WERI-Rb-1 (cell line): ENCODE data around the gene TOR1B.
"Not testable (repeated sequence)": the region's sequence is repeated elsewhere in the genome, so short reads cannot be mapped to it uniquely, and the experiment has no call there.

Source experiments
- DNase-seq: peaks from one replicate; pipeline ENCODE4 v3.0.0-alpha.2; 2020
- H3K27ac ChIP-seq: fragments of 250-450 bp; sonication (Bioruptor Pico); 2 replicates; pipeline ENCODE4 v1.5.1; 2020; ENCODE audit warnings: mild to moderate bottlenecking, moderate library complexity
- H3K27me3 ChIP-seq: fragments of 250-450 bp; sonication (Bioruptor Pico); 2 replicates; pipeline ENCODE4 v1.5.1; 2021; ENCODE audit warnings: mild to moderate bottlenecking, low read depth, moderate library complexity; ENCODE audit not compliant: insufficient read depth, severe bottlenecking
- H3K36me3 ChIP-seq: fragments of 250-450 bp; sonication (Bioruptor Pico); 2 replicates; pipeline ENCODE4 v1.5.1; 2020; ENCODE audit warnings: mild to moderate bottlenecking, moderate library complexity
- H3K4me3 ChIP-seq: 2 replicates; pipeline ENCODE4 v1.5.1; 2011; ENCODE audit warnings: low read depth, mild to moderate bottlenecking, control low read depth, low read length
- H3K9me3 ChIP-seq: fragments of 250-450 bp; sonication (Bioruptor Pico); 2 replicates; pipeline ENCODE4 v1.5.1; 2021; ENCODE audit warnings: mild to moderate bottlenecking, moderate library complexity; ENCODE audit not compliant: severe bottlenecking
- CTCF ChIP-seq: IDR thresholded peaks from 2 replicates; pipeline ENCODE4 v1.5.1; 2011; ENCODE audit warnings: low read depth, mild to moderate bottlenecking, control low read depth, inconsistent platforms, low read length

TOR1B gene

DNA sequence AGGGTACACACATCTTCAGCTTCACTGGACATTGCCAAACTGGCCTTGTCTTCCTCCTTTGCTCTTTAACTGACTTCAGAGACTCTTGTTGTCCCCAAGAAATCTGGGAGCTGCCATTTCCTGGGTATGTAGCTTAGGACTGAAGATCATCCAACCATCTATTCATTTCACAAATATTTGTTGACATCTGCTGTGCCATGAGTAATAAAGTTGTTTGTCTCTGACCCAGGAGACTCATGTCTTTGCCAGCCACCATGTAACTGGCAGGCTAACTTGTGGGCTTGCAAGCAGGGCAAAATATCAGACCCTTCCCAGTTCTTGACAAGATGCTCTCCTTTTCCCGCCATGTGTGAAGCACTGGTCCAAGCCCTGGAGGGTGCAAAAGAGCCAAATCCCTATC lies 17.1 kb upstream of the TOR1B start:
- no peak for TF ChIP-seq CTCF
- H3K4me3 ChIP-seq, result no peak overlapping the region
- H3K27me3 ChIP-seq, result no peaks in the 10 kb centered on the region
- no peaks in the 10 kb centered on the region for H3K9me3 ChIP-seq
- no peak overlapping the region for H3K27ac ChIP-seq
- no peak for DNase-seq
- H3K36me3 ChIP-seq, result no peaks in the 10 kb centered on the region

- DNase-seq, result no peak
- no peak overlapping the region for H3K27ac ChIP-seq
Observed at GRCh38 chr9:129786481-129786880, 16.5 kb upstream of the TOR1B start.

DNA sequence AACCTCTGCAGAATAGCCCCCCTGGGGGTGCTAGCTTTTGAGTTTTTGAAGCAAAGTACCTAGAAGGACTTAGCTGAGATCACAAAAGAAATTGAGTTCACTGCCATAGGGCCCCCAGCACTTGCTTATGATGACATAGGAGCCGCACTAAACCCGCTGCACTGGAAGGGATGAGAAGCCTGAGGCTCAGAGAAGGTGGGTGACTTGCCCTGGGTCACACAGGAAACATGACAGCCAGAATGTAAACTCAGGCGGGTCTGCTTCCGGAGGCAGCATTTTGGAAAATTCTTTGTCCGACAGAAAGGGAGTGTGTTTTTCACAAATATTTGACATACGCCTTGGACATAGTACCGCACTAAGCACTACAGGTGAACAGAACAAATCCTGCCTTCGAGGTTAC lies 8.4 kb upstream of the TOR1B start:
- DNase-seq, result no peak
- Histone ChIP-seq H3K4me3 (no peak overlapping the region), H3K27ac (no peak overlapping the region), H3K27me3 (no peaks in the 10 kb centered on the region), H3K9me3 (no peaks in the 10 kb centered on the region), H3K36me3 (no peaks in the 10 kb centered on the region)
- no peak for TF ChIP-seq CTCF

More at GRCh38 chr9:129786481-129786880, 16.5 kb upstream of the TOR1B start:
- H3K27me3 ChIP-seq, result no peaks in the 10 kb centered on the region
- H3K9me3 ChIP-seq, result no peaks in the 10 kb centered on the region
- no peak for TF ChIP-seq CTCF
- no peak overlapping the region for H3K4me3 ChIP-seq
- no peaks in the 10 kb centered on the region for H3K36me3 ChIP-seq

DNA sequence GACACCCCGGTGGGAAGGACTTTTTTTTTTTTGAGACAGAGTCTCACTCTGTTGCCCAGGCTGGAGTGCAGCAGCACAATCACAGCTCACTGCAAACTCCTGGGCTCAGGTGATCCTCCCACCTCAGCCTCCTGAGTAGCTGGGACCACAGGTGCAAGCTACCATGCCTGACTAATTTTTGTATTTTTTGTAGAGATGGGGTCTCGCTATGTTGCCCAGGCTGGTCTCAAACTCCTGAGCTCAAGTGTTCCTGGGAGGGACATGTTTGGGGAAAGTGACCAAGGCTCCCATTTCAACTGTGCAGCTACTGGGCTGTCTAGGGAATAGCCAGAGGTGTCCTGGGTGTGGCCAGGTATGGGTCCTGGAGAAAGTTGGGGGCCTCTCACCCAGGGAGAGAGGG lies 7.0 kb upstream of the TOR1B start:
- not testable (repeated sequence) for H3K27me3 ChIP-seq

GRCh38 chr9:129798973-129799372 lies 4.0 kb upstream of the TOR1B start:
- Histone ChIP-seq H3K36me3 (peaks cover under 1% of the 10 kb centered on the region), H3K27ac (no peak overlapping the region), H3K27me3 (no peaks in the 10 kb centered on the region), H3K9me3 (no peaks in the 10 kb centered on the region), H3K4me3 (no peak overlapping the region)
- no peak for TF ChIP-seq CTCF
- DNase-seq, result no peak

More for the DNA sequence above, 7.0 kb upstream of the TOR1B start:
- not testable (repeated sequence) for H3K36me3 ChIP-seq, H3K4me3 ChIP-seq, H3K27ac ChIP-seq, H3K9me3 ChIP-seq, DNase-seq

GRCh38 chr9:129801504-129801903 lies 1.5 kb upstream of the TOR1B start:
- Histone ChIP-seq H3K27ac (no peak overlapping the region), H3K27me3 (no peaks in the 10 kb centered on the region), H3K9me3 (no peaks in the 10 kb centered on the region), H3K4me3 (no peak overlapping the region), H3K36me3 (peaks cover 19% of the 10 kb centered on the region)
- no peak for DNase-seq
- no peak for TF ChIP-seq CTCF
